Spinal cord (tissue), 10 donors: Measurements from ENCODE around the gene MTCH1. TPM values are rescaled to one million over a fixed set of nuclear protein-coding genes. Genes with fewer than 3 reads are reported as not detected.
"Not testable (repeated sequence)": the region's sequence is repeated elsewhere in the genome, so short reads cannot be mapped to it uniquely, and the experiment has no call there.

ENCODE experiments used
- DNase-seq, 6 donors: peaks; one replicate each; pipeline versions ENCODE4 v3.0.0 to v3.0.0-alpha.2; 2013 to 2015; ENCODE audit warnings: low spot score in 6 of 6, low read depth in 4 of 6
- H3K27ac ChIP-seq: one replicate; pipeline ENCODE4 v1.5.1; 2013; ENCODE audit warnings: low read depth, low read length, control low read depth
- H3K27me3 ChIP-seq: one replicate; pipeline ENCODE4 v1.6.1; 2013; ENCODE audit warnings: low read length; ENCODE audit not compliant: control insufficient read depth, insufficient read depth
- H3K36me3 ChIP-seq: one replicate; pipeline ENCODE4 v1.6.1; 2013; ENCODE audit warnings: low read length; ENCODE audit not compliant: control insufficient read depth, insufficient read depth
- H3K4me1 ChIP-seq: one replicate; pipeline ENCODE4 v1.6.1; 2013; ENCODE audit warnings: low read length; ENCODE audit not compliant: control insufficient read depth, insufficient read depth
- H3K4me3 ChIP-seq: one replicate; pipeline ENCODE4 v1.5.1; 2013; ENCODE audit warnings: low read depth, low read length, control low read depth
- H3K9me3 ChIP-seq: one replicate; pipeline ENCODE4 v1.6.1; 2013; ENCODE audit warnings: low read length; ENCODE audit not compliant: control insufficient read depth, insufficient read depth
- WGBS: methylation state at CpG from one replicate; pipeline ENCODE4 v1.1.5; 2013; ENCODE audit warnings: missing lambda C conversion rate; ENCODE audit not compliant: insufficient coverage; 5-methylcytosine and 5-hydroxymethylcytosine counted together
- polyA plus RNA-seq, 2 donors: library from polyadenylated mRNA; unstranded; fragments of 120-200 nt; gene quantifications; one replicate each; pipeline ENCODE4 v1.2.1, GENCODE V29; 2013; ENCODE audit not compliant: insufficient read length in 2 of 2
- total RNA-seq, 2 donors: library from RNA; depleted of rRNA in 1 of 2; stranded (reverse); fragments of 120-200 nt in 1 of 2; fragments of >200 nt in 1 of 2; gene quantifications; one replicate each; pipeline versions ENCODE4 v1.2.3 to v1.2.4, GENCODE V29; 2013 to 2014
- donor health status: healthy.

MTCH1 gene
- total and polyA plus RNA-seq, 4 donors, result 195 to 299 (median 248) TPM

DNA sequence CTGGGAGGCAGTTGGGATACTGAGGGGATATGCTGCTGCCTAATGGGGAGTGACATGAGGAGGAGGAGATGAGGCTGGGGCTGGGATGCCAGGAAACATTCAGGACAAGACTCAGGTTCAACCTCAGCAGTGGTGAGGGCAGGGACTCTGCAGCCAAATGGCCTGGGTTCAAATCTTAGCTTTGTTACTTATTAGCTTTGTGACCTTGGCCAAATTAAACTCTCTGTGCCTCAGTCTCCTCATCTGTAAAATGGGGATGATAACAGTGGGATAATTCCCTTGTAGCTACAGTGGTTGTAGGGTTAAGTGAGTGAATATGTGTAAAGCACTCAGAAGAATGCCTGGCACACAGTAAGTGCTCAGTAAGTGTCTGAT, 29.6 kb downstream of the MTCH1 start:
- Histone ChIP-seq H3K36me3 (no peaks in the 10 kb centered on the region), H3K27ac (no peak overlapping the region), H3K9me3 (no peaks in the 10 kb centered on the region), H3K4me3 (no peak overlapping the region), H3K27me3 (no peaks in the 10 kb centered on the region), H3K4me1 (peaks cover 17% of the 10 kb centered on the region)
- DNase-seq, result no peak

DNA sequence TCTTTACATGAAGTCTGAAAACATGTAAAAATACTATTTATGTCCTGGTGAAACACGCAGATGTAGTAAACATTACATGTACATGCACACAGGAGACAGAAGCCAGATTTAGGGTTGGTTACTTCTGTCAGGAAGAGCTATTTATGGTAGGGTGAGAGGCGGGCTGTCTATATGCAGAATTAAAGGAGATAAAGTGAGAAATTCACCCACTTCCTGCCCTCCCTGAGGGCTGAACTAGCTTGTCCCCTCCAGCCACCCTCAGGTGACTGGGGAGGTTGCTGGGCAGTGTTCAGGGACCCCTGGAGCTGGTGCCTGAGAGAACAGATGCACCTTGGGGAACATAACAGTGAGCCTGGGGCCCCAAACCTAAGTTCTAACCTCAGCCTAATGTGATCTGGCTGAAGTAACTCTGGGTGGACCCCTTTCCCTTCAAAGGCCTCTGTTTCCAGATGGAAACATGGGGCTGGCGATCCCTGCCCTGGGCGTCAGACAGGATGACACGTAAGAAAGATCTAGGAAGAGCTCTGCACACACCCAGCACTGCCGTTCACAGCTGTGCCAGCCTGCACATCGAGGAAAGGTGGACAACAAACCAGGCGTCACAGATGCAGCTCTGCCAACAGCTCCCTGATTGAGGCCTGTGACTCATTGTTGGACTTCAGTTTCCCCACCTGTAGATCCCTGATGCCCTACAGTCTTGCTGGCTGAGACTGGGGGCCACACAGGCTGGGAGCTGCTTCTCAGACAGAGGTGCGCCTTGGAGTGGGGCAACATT, 30.1 kb downstream of the MTCH1 start:
- Histone ChIP-seq H3K4me1 (peaks cover 17% of the 10 kb centered on the region), H3K27ac (no peak overlapping the region), H3K4me3 (no peak overlapping the region), H3K27me3 (no peaks in the 10 kb centered on the region), H3K36me3 (no peaks in the 10 kb centered on the region), H3K9me3 (no peaks in the 10 kb centered on the region)
- WGBS, result 76% methylated on average over 7 of the region's 9 CpGs
- DNase-seq, result no peak

DNA sequence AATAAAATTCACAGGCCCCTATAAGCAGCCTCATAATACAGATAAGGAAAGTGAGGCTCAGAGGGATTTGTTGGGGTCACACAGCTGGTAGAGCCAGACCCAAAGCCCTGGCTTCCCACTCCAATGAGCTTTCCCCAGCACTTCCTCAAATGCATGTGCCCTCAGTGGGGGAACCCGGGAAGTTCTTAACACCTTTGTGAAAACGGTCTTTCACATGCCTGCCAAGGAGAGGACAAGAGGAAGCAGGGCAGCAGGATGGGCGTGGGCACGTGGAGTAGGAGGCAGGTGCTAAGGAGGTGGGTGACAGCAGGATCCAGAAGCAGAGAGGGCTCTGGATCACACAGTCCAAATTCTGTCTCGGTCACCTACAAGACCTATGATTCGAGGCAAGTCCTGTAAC, 30.9 kb downstream of the MTCH1 start:
- DNase-seq, result no peak
- Histone ChIP-seq H3K9me3 (no peaks in the 10 kb centered on the region), H3K27me3 (no peaks in the 10 kb centered on the region), H3K36me3 (no peaks in the 10 kb centered on the region), H3K27ac (no peak overlapping the region), H3K4me3 (no peak overlapping the region), H3K4me1 (peaks cover 17% of the 10 kb centered on the region)
- 42% methylated on average over 4 of the region's 6 CpGs for WGBS

DNA sequence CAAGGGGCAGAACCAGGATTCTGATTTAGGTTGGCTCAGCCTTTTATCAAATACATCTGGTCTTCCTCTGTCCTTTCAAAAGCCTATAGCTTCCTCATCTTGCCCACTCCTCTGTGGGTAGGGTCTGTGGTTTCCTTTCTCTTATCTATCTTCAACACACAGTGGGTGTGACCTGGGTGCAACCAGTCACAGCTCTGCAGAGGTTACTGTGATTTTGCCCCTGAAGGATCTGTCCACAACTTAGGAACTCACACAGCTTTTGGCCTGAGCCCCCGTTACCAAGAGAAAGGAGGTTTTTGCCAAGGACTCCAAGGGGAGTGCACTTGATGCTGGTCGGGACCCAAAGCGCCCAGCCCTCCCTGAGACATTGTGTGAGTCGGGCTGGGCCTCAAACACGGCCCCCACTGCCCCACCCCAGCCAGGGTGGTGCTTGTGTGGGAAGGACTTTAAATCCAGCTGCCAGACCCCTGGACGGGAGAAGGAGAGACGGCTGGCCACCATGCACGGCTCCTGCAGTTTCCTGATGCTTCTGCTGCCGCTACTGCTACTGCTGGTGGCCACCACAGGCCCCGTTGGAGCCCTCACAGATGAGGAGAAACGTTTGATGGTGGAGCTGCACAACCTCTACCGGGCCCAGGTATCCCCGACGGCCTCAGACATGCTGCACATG, 31.6 kb downstream of the MTCH1 start, which contains the start of gene PI16:
TSS of gene PI16 (plus strand) at position 477 of the 670 bp plus-strand sequence. CDS start at position 500, 23 bp downstream.
- Histone ChIP-seq H3K27ac (no peak within 1 kb of the TSS), H3K4me1 (peaks cover 17% of the 10 kb centered on the region), H3K9me3 (no peaks in the 10 kb centered on the region), H3K27me3 (no peaks in the 10 kb centered on the region), H3K4me3 (no peak within 1 kb of the TSS), H3K36me3 (no peaks in the 10 kb centered on the region)
- DNase-seq, result peak in 5 of 6 donors; percentile 10 to 74 (median 37)
- 67% methylated on average over 13 of the region's 14 CpGs for WGBS

DNA sequence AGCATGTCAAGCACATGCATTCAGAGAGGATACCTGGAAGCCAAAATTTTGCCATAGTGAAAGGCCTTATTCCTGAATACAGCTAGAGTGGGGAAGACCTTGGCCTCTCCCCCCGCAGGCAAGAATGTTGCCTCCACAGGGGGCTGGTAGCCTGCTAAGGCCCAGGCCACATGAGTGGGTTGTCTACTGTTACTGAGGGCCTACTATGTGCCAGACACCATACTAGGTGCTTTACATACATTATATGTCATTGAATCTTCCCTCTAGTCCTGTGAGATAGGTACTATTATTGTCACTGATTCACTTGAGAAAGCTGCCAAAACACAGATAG, 32.1 kb downstream of the MTCH1 start:
- DNase-seq, result no peak
- no peaks in the 10 kb centered on the region for H3K9me3 ChIP-seq
- no peak overlapping the region for H3K4me3 ChIP-seq
- no peak overlapping the region for H3K27ac ChIP-seq
- H3K4me1 ChIP-seq, result peaks cover 17% of the 10 kb centered on the region
- WGBS, result no CpG with 5 or more reads among the region's 1 CpG
- no peaks in the 10 kb centered on the region for H3K27me3 ChIP-seq
- no peaks in the 10 kb centered on the region for H3K36me3 ChIP-seq

DNA sequence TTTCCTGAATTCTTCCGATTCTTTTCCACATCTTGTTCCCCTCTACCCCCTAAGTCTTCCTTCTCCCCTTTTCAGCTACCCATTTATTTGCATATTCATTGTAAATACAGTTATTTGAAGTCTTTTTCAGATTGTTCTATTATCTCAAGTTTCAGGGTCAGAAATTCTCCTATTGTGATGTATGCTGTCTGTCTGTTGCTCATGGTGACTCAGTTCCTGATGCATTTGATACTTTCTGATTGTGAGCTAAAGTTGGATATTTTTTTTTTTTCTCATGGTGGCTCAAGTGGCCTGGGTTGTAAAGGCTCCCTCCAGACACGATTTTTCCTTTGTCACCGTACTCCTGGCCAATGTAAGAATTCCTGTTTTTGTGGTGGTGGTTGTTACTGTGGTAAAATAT, 36.4 kb downstream of the MTCH1 start:
- H3K4me3 ChIP-seq, result no peak overlapping the region
- WGBS, result 100% methylated on average over 1 of the region's 3 CpGs
- H3K27ac ChIP-seq, result no peak overlapping the region
- no peaks in the 10 kb centered on the region for H3K9me3 ChIP-seq
- H3K27me3 ChIP-seq, result no peaks in the 10 kb centered on the region
- H3K4me1 ChIP-seq, result peaks cover 7% of the 10 kb centered on the region
- no peaks in the 10 kb centered on the region for H3K36me3 ChIP-seq
- DNase-seq, result no peak

DNA sequence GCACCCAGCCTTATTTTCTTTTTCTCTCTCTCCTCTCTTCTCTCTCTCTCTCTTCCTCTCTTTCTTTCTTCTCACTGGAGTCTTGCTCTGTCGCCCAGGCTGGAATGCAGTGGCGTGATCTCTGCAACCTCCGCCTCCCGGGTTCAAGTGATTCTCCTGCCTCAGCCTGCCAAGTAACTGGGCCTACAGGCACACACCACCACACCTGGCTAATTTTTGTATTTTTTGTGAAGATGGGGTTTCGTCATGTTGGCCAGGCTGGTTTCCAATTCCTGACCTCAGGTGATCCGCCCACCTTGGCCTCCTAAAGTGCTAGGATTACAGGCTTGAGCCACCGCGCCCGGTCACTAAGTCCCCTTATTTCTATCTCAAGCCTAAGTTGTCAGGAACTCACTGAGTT, 36.9 kb downstream of the MTCH1 start:
- not testable (repeated sequence) for H3K36me3 ChIP-seq, H3K4me3 ChIP-seq, H3K4me1 ChIP-seq, H3K9me3 ChIP-seq, H3K27ac ChIP-seq, DNase-seq, H3K27me3 ChIP-seq
- 96% methylated on average over 8 of the region's 9 CpGs for WGBS

DNA sequence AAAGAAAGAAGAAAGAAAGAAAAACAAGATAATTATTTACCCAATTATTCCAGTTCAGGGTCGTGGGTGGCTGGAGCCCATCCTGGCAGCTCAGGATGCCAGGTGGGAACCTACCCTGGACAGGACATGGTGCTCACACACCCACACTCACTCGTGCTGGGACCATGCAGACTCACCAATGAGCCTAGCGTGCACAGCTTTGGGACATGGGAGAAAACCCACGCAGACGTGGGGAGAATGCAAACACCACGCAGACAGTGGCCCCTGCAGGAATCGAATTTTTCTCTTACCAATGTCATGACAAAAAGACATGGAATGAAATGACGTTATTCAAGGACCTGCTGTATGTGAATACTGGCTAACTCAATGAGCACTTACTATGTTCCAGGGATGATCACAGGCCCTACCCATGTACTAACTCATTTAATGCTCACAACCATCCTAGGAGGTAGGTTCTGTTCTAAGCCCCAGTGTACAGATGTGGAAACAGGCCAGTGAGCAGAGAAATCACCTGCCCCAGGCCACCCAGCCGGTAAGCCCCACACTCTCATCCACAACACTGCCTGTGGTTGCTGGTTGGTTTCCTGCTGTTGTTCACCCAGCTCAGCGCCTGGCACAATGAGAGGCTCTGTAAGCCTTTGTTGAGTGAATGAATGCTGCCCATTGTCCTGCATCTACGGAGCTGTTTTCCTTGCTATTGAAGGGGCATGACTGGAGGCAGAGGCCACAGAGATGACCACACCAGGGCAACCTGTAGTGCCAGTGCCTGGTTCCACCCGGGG, 38.2 kb downstream of the MTCH1 start:
- no peak for DNase-seq
- WGBS, result 81% methylated on average over 7 of the region's 12 CpGs
- H3K27me3 ChIP-seq, result no peaks in the 10 kb centered on the region

DNA sequence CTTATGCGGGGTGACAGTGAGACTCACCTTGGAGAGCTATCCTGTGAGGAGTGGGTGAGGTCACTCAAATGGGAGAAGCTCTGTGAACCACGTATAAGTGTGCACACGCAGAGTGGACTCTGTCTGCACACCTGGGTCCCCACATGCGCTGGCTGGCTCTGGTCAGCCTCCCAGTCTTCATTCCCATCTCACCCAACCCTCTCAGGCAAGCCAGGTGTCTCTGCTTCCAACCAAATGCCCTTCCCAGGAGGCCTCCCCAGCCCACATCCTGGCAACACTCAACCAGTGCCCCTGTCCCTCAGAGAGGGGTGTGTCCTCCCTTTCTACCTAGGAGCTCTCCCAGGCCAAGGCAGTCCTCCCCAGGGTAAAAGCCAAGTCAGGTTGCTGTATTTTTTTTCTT, 39.5 kb downstream of the MTCH1 start:
- H3K27me3 ChIP-seq, result no peaks in the 10 kb centered on the region
- H3K9me3 ChIP-seq, result no peaks in the 10 kb centered on the region
- H3K4me3 ChIP-seq, result no peak overlapping the region
- peaks cover 4% of the 10 kb centered on the region for H3K4me1 ChIP-seq
- WGBS, result 89% methylated on average over 3 of the region's 4 CpGs
- H3K36me3 ChIP-seq, result no peaks in the 10 kb centered on the region
- H3K27ac ChIP-seq, result no peak overlapping the region
- no peak for DNase-seq

More for the DNA sequence above, 38.2 kb downstream of the MTCH1 start:
- peaks cover 4% of the 10 kb centered on the region for H3K4me1 ChIP-seq
- no peak overlapping the region for H3K4me3 ChIP-seq
- no peaks in the 10 kb centered on the region for H3K9me3 ChIP-seq
- no peaks in the 10 kb centered on the region for H3K36me3 ChIP-seq
- H3K27ac ChIP-seq, result no peak overlapping the region
